Endothelial cell of umbilical vein (primary cell): ENCODE results near the gene FAM120B. TPM values are rescaled to one million over a fixed set of nuclear protein-coding genes. Genes with fewer than 3 reads are reported as not detected.

Experiments used
- BruUV-seq: library from RNA; stranded (reverse); fragments of 400-500 nt; replicated peaks from 2 replicates; lab custom pipeline; 2021; lab: Mats Ljungman, UMichigan
- CTCF ChIA-PET: fragments of 300-600, 350-600 bp; sonication (Branson Sonifier 250); formaldehyde crosslinking; loops from one replicate; lab custom pipeline; 2021; ENCODE audit warnings: antibody characterized with exemption, inconsistent platforms; lab: Charles Lee
- POLR2A ChIA-PET: fragments of 300-600, 350-600 bp; sonication (Branson Sonifier 250); formaldehyde crosslinking; loops from one replicate; lab custom pipeline; 2021; ENCODE audit warnings: antibody characterized with exemption, inconsistent platforms; lab: Charles Lee
- DNase-seq: peaks from one replicate; pipeline ENCODE4 v3.0.0-alpha.2; 2011; ENCODE audit warnings: low read depth, low spot score
- FAIRE-seq: peaks from 2 replicates; lab custom pipeline; 2011; peaks lifted over from hg19 to GRCh38; lab: Jason Lieb, UNC
- H2AFZ ChIP-seq: 2 replicates; pipeline ENCODE4 v1.6.0; 2012; ENCODE audit warnings: low read depth, low read length, control low read depth, inconsistent platforms
- H3K27ac ChIP-seq: 2 replicates; pipeline ENCODE4 v1.5.1; 2011; ENCODE audit warnings: low read depth, mild to moderate bottlenecking, control low read depth, low read length, moderate library complexity; ENCODE audit not compliant: insufficient read depth
- H3K27me3 ChIP-seq, 2 experiments: 2 replicates each; pipeline versions ENCODE4 v1.6.0 to v1.6.1; 2011; ENCODE audit warnings: low read length in 2 of 2, mixed read lengths in 1 of 2; ENCODE audit not compliant: control insufficient read depth in 2 of 2, insufficient read depth in 2 of 2
- H3K36me3 ChIP-seq, 2 experiments: 2 replicates in 1 of 2; 3 replicates in 1 of 2; pipeline ENCODE4 v1.5.1; 2011; ENCODE audit warnings: low read length in 2 of 2, mild to moderate bottlenecking in 1 of 2, moderate library complexity in 1 of 2; ENCODE audit not compliant: control insufficient read depth in 2 of 2, insufficient read depth in 2 of 2; ENCODE audit errors: extremely low read depth in 1 of 2
- H3K4me1 ChIP-seq: 3 replicates; pipeline ENCODE4 v1.5.1; 2011; ENCODE audit warnings: mild to moderate bottlenecking, low read length; ENCODE audit not compliant: control insufficient read depth, insufficient read depth; ENCODE audit errors: extremely low read depth
- H3K4me2 ChIP-seq: 2 replicates; pipeline ENCODE4 v1.6.1; 2011; ENCODE audit warnings: low read length, control low read depth, mixed read lengths; ENCODE audit not compliant: insufficient read depth
- H3K4me3 ChIP-seq, 3 experiments: fragments of 200-600 bp in 1 of 3; sonication (generic), shearing (Covaris generic) in 1 of 3; replicated peaks in 1 of 3; 2 replicates each; pipeline ENCODE4 v1.5.1; 2011 to 2016; ENCODE audit warnings: control low read depth in 3 of 3, low read length in 3 of 3, mild to moderate bottlenecking in 2 of 3, inconsistent platforms in 1 of 3, low read depth in 1 of 3, moderate library complexity in 1 of 3; ENCODE audit not compliant: insufficient read depth in 1 of 3
- H3K79me2 ChIP-seq: 2 replicates; pipeline ENCODE4 v1.6.0; 2012; ENCODE audit warnings: low read length, inconsistent platforms; ENCODE audit not compliant: control insufficient read depth, insufficient read depth
- H3K9ac ChIP-seq: replicated peaks from 2 replicates; pipeline ENCODE3; 2011; ENCODE audit warnings: low read length, control low read depth; ENCODE audit not compliant: insufficient read depth; ENCODE audit errors: extremely low read depth
- H3K9me1 ChIP-seq: replicated peaks from 3 replicates; pipeline ENCODE4 v1.6.0; 2011; ENCODE audit warnings: mild to moderate bottlenecking, low read length; ENCODE audit not compliant: control insufficient read depth, insufficient read depth; ENCODE audit errors: extremely low read depth
- H3K9me3 ChIP-seq: replicated peaks from 2 replicates; pipeline ENCODE4 v1.5.1; 2012; ENCODE audit warnings: low read length, inconsistent platforms; ENCODE audit not compliant: control insufficient read depth, insufficient read depth
- H4K20me1 ChIP-seq: replicated peaks from 2 replicates; pipeline ENCODE3; 2011; ENCODE audit warnings: mild to moderate bottlenecking, low read length; ENCODE audit not compliant: control insufficient read depth, insufficient read depth; ENCODE audit errors: extremely low read depth
- CTCF ChIP-seq, 2 donors: IDR thresholded peaks; 1 replicate in 1 of 2; 2 replicates in 1 of 2; pipeline ENCODE4 v1.5.1; 2011; ENCODE audit warnings: low read length in 2 of 2, mild to moderate bottlenecking in 2 of 2, moderate library complexity in 2 of 2, control low read depth in 1 of 2, inconsistent platforms in 1 of 2, low read depth in 1 of 2; ENCODE audit not compliant: insufficient read depth in 1 of 2; ENCODE audit errors: extremely low read depth in 1 of 2
- EZH2 ChIP-seq: IDR thresholded peaks from 2 replicates; pipeline ENCODE4 v1.6.1; 2012; ENCODE audit warnings: borderline replicate concordance, low read depth, mild to moderate bottlenecking, moderate library complexity, low read length, inconsistent platforms; ENCODE audit not compliant: severe bottlenecking
- FOS ChIP-seq: IDR thresholded peaks from 2 replicates; pipeline ENCODE4 v1.6.1; 2011; ENCODE audit warnings: mild to moderate bottlenecking, low read length, moderate library complexity, borderline replicate concordance; ENCODE audit not compliant: insufficient read depth
- GATA2 ChIP-seq: IDR thresholded peaks from 2 replicates; pipeline ENCODE4 v1.7.0; 2011; ENCODE audit warnings: low read depth, mild to moderate bottlenecking, moderate library complexity, mixed read lengths, low read length; ENCODE audit not compliant: insufficient read length, insufficient read depth
- JUN ChIP-seq: IDR thresholded peaks from 2 replicates; pipeline ENCODE4 v1.6.1; 2011; ENCODE audit warnings: borderline replicate concordance, low read depth; ENCODE audit not compliant: insufficient read length, insufficient read depth
- MYC ChIP-seq: IDR thresholded peaks from one replicate; pipeline ENCODE4 v1.6.1; 2011; ENCODE audit warnings: mild to moderate bottlenecking, low read depth, low read length
- POLR2A ChIP-seq: IDR thresholded peaks from 2 replicates; pipeline ENCODE4 v1.6.1; 2012; ENCODE audit warnings: low read depth, mild to moderate bottlenecking, control low read depth, low read length
- POLR2AphosphoS5 ChIP-seq: IDR thresholded peaks from 2 replicates; pipeline ENCODE4 v1.6.1; 2012; ENCODE audit warnings: low read depth, mild to moderate bottlenecking, control low read depth, low read length, moderate library complexity; ENCODE audit not compliant: insufficient read depth
- dilution Hi-C: fragments of 300-500 bp; cut with MboI; formaldehyde crosslinking; loops from one replicate; pipeline ENCODE4 v1.15.0; 2019; ENCODE audit warnings: low sequenced_read_pairs; ENCODE audit not compliant: extremely low pct_ligation_motif_present
- intact Hi-C: fragments of 100-400 bp; cut with micrococcal nuclease; formaldehyde crosslinking; loops from one replicate; pipeline ENCODE4 v1.10.0; 2022
- polyA plus RNA-seq, 4 experiments: library from polyadenylated mRNA; depleted of rRNA in 3 of 4; stranded (reverse) in 3 of 4; unstranded in 1 of 4; fragments of >200 nt; gene quantifications; 2 replicates each; pipeline versions ENCODE4 v1.2.1 to v1.2.3, GENCODE V29; 2011 to 2012; ENCODE audit warnings: missing spikeins in 1 of 4
- total RNA-seq: library from RNA; stranded (reverse); gene quantifications from 2 replicates; pipeline ENCODE4 v1.2.3, GENCODE V29; 2021
- TF ChIP-seq, protein P1 (sequence below): IDR thresholded peaks from 2 replicates; pipeline ENCODE4 v1.6.1; 2011; ENCODE audit not compliant: insufficient read depth, insufficient read length

Gene FAM120B
- total and polyA plus RNA-seq, 2 donors (not counting 3 experiments of a cell fraction or from before 2014, with no cell fraction given): 10.8 to 28.2 TPM

- dilution Hi-C loops (no loop called here), intact Hi-C loops (no loop called here)
- Histone ChIP-seq H3K36me3 (no peaks in the 10 kb centered on the region), H3K4me3 (no peak overlapping the region), H4K20me1 (no peaks in the 10 kb centered on the region), H3K27ac (no peak overlapping the region), H3K9me1 (no peaks in the 10 kb centered on the region), H3K79me2 (no peaks in the 10 kb centered on the region), H3K9me3 (no peaks in the 10 kb centered on the region), H2AFZ (no peak overlapping the region), H3K4me2 (no peak overlapping the region), H3K27me3 (peaks cover 0 to 6% of the 10 kb centered on the region in 2 experiments), H3K9ac (no peak overlapping the region), H3K4me1 (no peaks in the 10 kb centered on the region)
- BruUV-seq: no TSS peak
- DNase-seq (no peak), FAIRE-seq (no peak)
- CTCF ChIA-PET: interaction anchor here (0.7 to 2.6 kb wide), 4 partner anchors 13 to 593 kb away, joined by 3 to 6 read pairs (median 4); no protein-coding TSS in a partner anchor
- POLR2A ChIA-PET: no interaction called here
- TF ChIP-seq JUN (no peak), EZH2 (no peak), POLR2A (no peak), FOS (no peak), MYC (no peak), CTCF (IDR thresholded peaks at IDR 0.05; ENCODE audit: extremely low read depth in 1 of 2, insufficient read depth in 1 of 2, low read depth in 1 of 2, low read length in 2 of 2) (no peak), GATA2 (no peak), POLR2AphosphoS5 (no peak)
- TF ChIP-seq, protein P1, sequence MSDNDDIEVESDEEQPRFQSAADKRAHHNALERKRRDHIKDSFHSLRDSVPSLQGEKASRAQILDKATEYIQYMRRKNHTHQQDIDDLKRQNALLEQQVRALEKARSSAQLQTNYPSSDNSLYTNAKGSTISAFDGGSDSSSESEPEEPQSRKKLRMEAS: no peak
These were observed 118.1 kb downstream of the FAM120B start for GRCh38 chr6:170424604-170425126.
